ENCODE measurements around the gene ZFYVE28.
A peak's percentile ranks its signal among the peaks of the same experiment; 100 is the strongest.
"Not testable (repeated sequence)": the region's sequence is repeated elsewhere in the genome, so short reads cannot be mapped to it uniquely, and the experiment has no call there.

Gene ZFYVE28

GRCh38 chr4:2281575-2282343, 136.7 kb downstream of the ZFYVE28 start:
- peak; percentile 91 for DNase-seq

GRCh38 chr4:2280531-2281300, 137.7 kb downstream of the ZFYVE28 start:
- DNase-seq: no peak

- DNase-seq: no peak
Measured at GRCh38 chr4:2277956-2278355, 140.5 kb downstream of the ZFYVE28 start.

- no peak for DNase-seq
Measured at GRCh38 chr4:2276581-2277325, 141.7 kb downstream of the ZFYVE28 start.

GRCh38 chr4:2275546-2276251, 142.7 kb downstream of the ZFYVE28 start:
- no peak for DNase-seq

GRCh38 chr4:2275044-2275397, 143.4 kb downstream of the ZFYVE28 start:
- not testable (repeated sequence) for DNase-seq

- DNase-seq: no peak
Measured at GRCh38 chr4:2274320-2275043, 144.0 kb downstream of the ZFYVE28 start.

GRCh38 chr4:2273657-2274319, 144.7 kb downstream of the ZFYVE28 start:
- no peak for DNase-seq

GRCh38 chr4:2273221-2273620, 145.2 kb downstream of the ZFYVE28 start:
- DNase-seq: no peak

GRCh38 chr4:2272828-2273120, 145.7 kb downstream of the ZFYVE28 start:
- no peak for DNase-seq

GRCh38 chr4:2272026-2272827, 146.2 kb downstream of the ZFYVE28 start:
- no peak for DNase-seq

GRCh38 chr4:2271279-2272025, 147.0 kb downstream of the ZFYVE28 start:
- DNase-seq: no peak

GRCh38 chr4:2270341-2271165, 147.9 kb downstream of the ZFYVE28 start:
- no peak for DNase-seq

GRCh38 chr4:2269618-2270163, 148.8 kb downstream of the ZFYVE28 start:
- no peak for DNase-seq

- DNase-seq: no peak
Measured at GRCh38 chr4:2269206-2269531, 149.3 kb downstream of the ZFYVE28 start.

GRCh38 chr4:2268357-2269205, 149.9 kb downstream of the ZFYVE28 start:
- no peak for DNase-seq

GRCh38 chr4:2267841-2268240, 150.6 kb downstream of the ZFYVE28 start:
- no peak for DNase-seq

GRCh38 chr4:2267320-2267811, 151.1 kb downstream of the ZFYVE28 start:
- no peak for DNase-seq

All from CD4-positive, alpha-beta T cell treated with Interleukin-10 for 1 hour (primary cell).